Prostate gland (tissue), 2 donors: Measurements from ENCODE around the gene SCAMP3. TPM values are rescaled to one million over a fixed set of nuclear protein-coding genes. Genes with fewer than 3 reads are reported as not detected.

Source experiments
- DNase-seq: peaks from one replicate; pipeline ENCODE4 v3.0.0-alpha.2; 2019; ENCODE audit warnings: low spot score
- H3K27ac ChIP-seq, 2 donors: fragments of 200-600 bp; sonication (generic); 2 replicates each; pipeline ENCODE4 v1.5.1; 2017 to 2019
- H3K27me3 ChIP-seq: fragments of 200-600 bp; sonication (generic); replicated peaks from 2 replicates; pipeline ENCODE4 v1.5.1; 2019; ENCODE audit not compliant: insufficient read depth
- H3K36me3 ChIP-seq, 2 donors: fragments of 200-600 bp; sonication (generic); 1 replicate in 1 of 2; 2 replicates in 1 of 2; pipeline versions ENCODE4 v1.5.1 to v1.8.1; 2017 to 2019
- H3K4me1 ChIP-seq: fragments of 200-600 bp; sonication (generic); replicated peaks from 2 replicates; pipeline ENCODE4 v1.5.1; 2019
- H3K4me3 ChIP-seq, 2 donors: fragments of 200-600 bp; sonication (generic); 2 replicates each; pipeline ENCODE4 v1.5.1; 2017 to 2019
- H3K9me3 ChIP-seq: fragments of 200-600 bp; sonication (generic); 2 replicates; pipeline ENCODE4 v1.5.1; 2017
- POLR2A ChIP-seq: fragments of 450-650 bp; IDR thresholded peaks from one replicate; pipeline ENCODE4 v1.6.1; 2016; ENCODE audit warnings: antibody characterized with exemption, mild to moderate bottlenecking
- POLR2AphosphoS5 ChIP-seq: sonication (generic); formaldehyde crosslinking; IDR thresholded peaks from one replicate; pipeline ENCODE4 v1.6.1; 2017; ENCODE audit warnings: antibody characterized with exemption
- WGBS: methylation state at CpG from one replicate; pipeline ENCODE4 v1.1.5; 2018; 5-methylcytosine and 5-hydroxymethylcytosine counted together
- intact Hi-C: fragments of 100-400 bp; cut with DNase I; formaldehyde crosslinking; loops from one replicate; pipeline ENCODE4 v1.14.2; 2022
- total RNA-seq, 2 donors: library from RNA; depleted of rRNA; stranded (reverse); fragments of >200 nt; gene quantifications; one replicate each; pipeline ENCODE4 v1.1.0, GENCODE V29; 2016
- TF ChIP-seq, protein P1 (sequence below), 4 experiments: fragments of 200-600 bp in 2 of 4; fragments of 450-650 bp in 2 of 4; sonication (generic) in 2 of 4; IDR thresholded peaks; 1 replicate in 3 of 4; 2 replicates in 1 of 4; pipeline ENCODE4 v1.5.1; 2016 to 2019; ENCODE audit warnings: antibody characterized with exemption in 4 of 4, mild to moderate bottlenecking in 2 of 4, moderate library complexity in 2 of 4

SCAMP3 gene
- total RNA-seq, 2 donors from 2014 or later: 84.1 to 97.8 TPM

GRCh38 chr1:155285631-155286044 is 23.5 kb upstream of the SCAMP3 start:
- Histone ChIP-seq H3K9me3 (no peaks in the 10 kb centered on the region), H3K36me3 (no peaks in the 10 kb centered on the region), H3K4me3 (no peak overlapping the region), H3K4me1 (no peaks in the 10 kb centered on the region), H3K27ac (no peak overlapping the region), H3K27me3 (no peaks in the 10 kb centered on the region)
- 88% methylated on average over 18 of the region's 18 CpGs for WGBS
- TF ChIP-seq POLR2A (no peak), POLR2AphosphoS5 (no peak)
- TF ChIP-seq, protein P1, sequence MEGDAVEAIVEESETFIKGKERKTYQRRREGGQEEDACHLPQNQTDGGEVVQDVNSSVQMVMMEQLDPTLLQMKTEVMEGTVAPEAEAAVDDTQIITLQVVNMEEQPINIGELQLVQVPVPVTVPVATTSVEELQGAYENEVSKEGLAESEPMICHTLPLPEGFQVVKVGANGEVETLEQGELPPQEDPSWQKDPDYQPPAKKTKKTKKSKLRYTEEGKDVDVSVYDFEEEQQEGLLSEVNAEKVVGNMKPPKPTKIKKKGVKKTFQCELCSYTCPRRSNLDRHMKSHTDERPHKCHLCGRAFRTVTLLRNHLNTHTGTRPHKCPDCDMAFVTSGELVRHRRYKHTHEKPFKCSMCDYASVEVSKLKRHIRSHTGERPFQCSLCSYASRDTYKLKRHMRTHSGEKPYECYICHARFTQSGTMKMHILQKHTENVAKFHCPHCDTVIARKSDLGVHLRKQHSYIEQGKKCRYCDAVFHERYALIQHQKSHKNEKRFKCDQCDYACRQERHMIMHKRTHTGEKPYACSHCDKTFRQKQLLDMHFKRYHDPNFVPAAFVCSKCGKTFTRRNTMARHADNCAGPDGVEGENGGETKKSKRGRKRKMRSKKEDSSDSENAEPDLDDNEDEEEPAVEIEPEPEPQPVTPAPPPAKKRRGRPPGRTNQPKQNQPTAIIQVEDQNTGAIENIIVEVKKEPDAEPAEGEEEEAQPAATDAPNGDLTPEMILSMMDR (IDR thresholded peaks at IDR 0.05): no peak
- DNase-seq: no peak
- intact Hi-C loops: no loop called here

- DNase-seq: no peak
- Histone ChIP-seq H3K4me3 (no peak overlapping the region), H3K4me1 (no peaks in the 10 kb centered on the region), H3K27me3 (no peaks in the 10 kb centered on the region), H3K36me3 (no peaks in the 10 kb centered on the region), H3K9me3 (no peaks in the 10 kb centered on the region), H3K27ac (no peak overlapping the region)
- 89% methylated on average over 14 of the region's 14 CpGs for WGBS
- TF ChIP-seq POLR2AphosphoS5 (no peak), POLR2A (no peak)
- TF ChIP-seq, protein P1 (IDR thresholded peaks at IDR 0.05): no peak
- intact Hi-C loops: no loop called here
Observed at GRCh38 chr1:155285063-155285462, 22.9 kb upstream of the SCAMP3 start.

DNA sequence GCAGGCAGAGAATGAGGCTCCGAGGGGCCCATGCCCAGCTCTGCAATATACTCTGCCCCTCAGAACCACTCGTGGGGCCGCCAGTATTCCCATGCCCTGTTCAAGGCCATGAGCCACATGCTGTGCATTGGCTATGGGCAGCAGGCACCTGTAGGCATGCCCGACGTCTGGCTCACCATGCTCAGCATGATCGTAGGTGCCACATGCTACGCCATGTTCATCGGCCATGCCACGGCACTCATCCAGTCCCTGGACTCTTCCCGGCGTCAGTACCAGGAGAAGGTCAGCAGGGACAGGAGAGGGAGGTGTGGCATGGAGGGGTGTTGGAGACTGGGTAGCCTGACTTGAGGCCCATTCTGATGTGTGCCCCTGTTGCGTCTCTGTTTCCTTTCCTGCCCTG is 22.3 kb upstream of the SCAMP3 start:
- no peaks in the 10 kb centered on the region for H3K27me3 ChIP-seq
- no peak for DNase-seq
- no peak overlapping the region for H3K27ac ChIP-seq
- intact Hi-C loops: no loop called here
- WGBS: 93% methylated on average over 12 of the region's 12 CpGs
- TF ChIP-seq, protein P1 (IDR thresholded peaks at IDR 0.05): no peak
- TF ChIP-seq POLR2AphosphoS5: no peak
- no peak for TF ChIP-seq POLR2A
- H3K9me3 ChIP-seq: no peaks in the 10 kb centered on the region
- H3K4me1 ChIP-seq: no peaks in the 10 kb centered on the region
- no peaks in the 10 kb centered on the region for H3K36me3 ChIP-seq
- no peak overlapping the region for H3K4me3 ChIP-seq

- intact Hi-C loops: no loop called here
- Histone ChIP-seq H3K36me3 (no peaks in the 10 kb centered on the region), H3K4me3 (no peak overlapping the region), H3K27ac (no peak overlapping the region), H3K9me3 (no peaks in the 10 kb centered on the region), H3K27me3 (no peaks in the 10 kb centered on the region), H3K4me1 (peaks cover 4% of the 10 kb centered on the region)
- TF ChIP-seq POLR2A: no peak
- TF ChIP-seq POLR2AphosphoS5: no peak
- TF ChIP-seq, protein P1 (IDR thresholded peaks at IDR 0.05): no peak
- 95% methylated on average over 29 of the region's 29 CpGs for WGBS
- DNase-seq: no peak
Observed at GRCh38 chr1:155282488-155283091, 20.4 kb upstream of the SCAMP3 start.

GRCh38 chr1:155279268-155279667 is 17.1 kb upstream of the SCAMP3 start:
- Histone ChIP-seq H3K27ac (no peak overlapping the region), H3K36me3 (no peaks in the 10 kb centered on the region), H3K27me3 (no peaks in the 10 kb centered on the region), H3K4me3 (no peak overlapping the region), H3K9me3 (no peaks in the 10 kb centered on the region), H3K4me1 (peaks cover 4% of the 10 kb centered on the region)
- intact Hi-C loops: loop anchor here (5.0 to 10.0 kb wide), 3 partner anchors 226 to 313 kb away; partner anchors contain the start of gene ASH1L
- DNase-seq: no peak
- TF ChIP-seq POLR2A: no peak
- no peak for TF ChIP-seq POLR2AphosphoS5
- TF ChIP-seq, protein P1 (IDR thresholded peaks at IDR 0.05): no peak
- 90% methylated on average over 2 of the region's 2 CpGs for WGBS
